HG03060 (cell line): ENCODE results near the gene HM13.
"Not testable (repeated sequence)": the region's sequence is repeated elsewhere in the genome, so short reads cannot be mapped to it uniquely, and the experiment has no call there.

Experiments
- ATAC-seq: cut with Tn5 transposase; IDR thresholded peaks from one replicate; pipeline ENCODE4 v1.9.1; 2021; ENCODE audit warnings: low read depth, moderate number of reproducible peaks; ENCODE audit not compliant: unreplicated experiment

The HM13 gene

GRCh38 chr20:31539636-31540035, 25.4 kb downstream of the HM13 start:
- not testable (repeated sequence) for ATAC-seq

- no peak for ATAC-seq
Measured at GRCh38 chr20:31540406-31540805, 26.2 kb downstream of the HM13 start.

- no peak for ATAC-seq
Measured at GRCh38 chr20:31542201-31542842, 28.1 kb downstream of the HM13 start.

GRCh38 chr20:31542963-31543362, 28.7 kb downstream of the HM13 start:
- ATAC-seq = no peak

- no peak for ATAC-seq
Measured at GRCh38 chr20:31543966-31544598, 29.8 kb downstream of the HM13 start.

GRCh38 chr20:31544600-31544999, 30.4 kb downstream of the HM13 start:
- no peak for ATAC-seq

GRCh38 chr20:31545621-31546040, 31.4 kb downstream of the HM13 start:
- ATAC-seq = not testable (repeated sequence)

- peak; percentile 49 for ATAC-seq
Measured at GRCh38 chr20:31547017-31547675, 32.9 kb downstream of the HM13 start.

- no peak for ATAC-seq
Measured at GRCh38 chr20:31547720-31548298, 33.6 kb downstream of the HM13 start.

- ATAC-seq = no peak
Measured at GRCh38 chr20:31548820-31549512, 34.7 kb downstream of the HM13 start.

- no peak for ATAC-seq
Measured at GRCh38 chr20:31549513-31549880, 35.3 kb downstream of the HM13 start.

GRCh38 chr20:31550099-31550498, 35.9 kb downstream of the HM13 start:
- ATAC-seq = no peak

GRCh38 chr20:31551163-31552081, 37.2 kb downstream of the HM13 start:
- no peak for ATAC-seq

- ATAC-seq = no peak
Measured at GRCh38 chr20:31555203-31555775, 41.0 kb downstream of the HM13 start.

- no peak for ATAC-seq
Measured at GRCh38 chr20:31559704-31560093, 45.5 kb downstream of the HM13 start.

- ATAC-seq = no peak
Measured at GRCh38 chr20:31560094-31560745, 46.0 kb downstream of the HM13 start.

- no peak for ATAC-seq
Measured at GRCh38 chr20:31560746-31561598, 46.7 kb downstream of the HM13 start.

- ATAC-seq = no peak
Measured at GRCh38 chr20:31562241-31562640, 48.0 kb downstream of the HM13 start.
